CD4-positive, alpha-beta T cell treated with Interleukin-4 for 4 hours (primary cell): ENCODE data around the gene PTGES3L.

Source experiments
- DNase-seq: peaks from one replicate; pipeline ENCODE4 v3.0.0-alpha.2; 2020

The PTGES3L gene

GRCh38 chr17:42979511-42980273 lies at the start of gene PTGES3L:
Gene PTGES3L, minus strand, starts transcription at chr17:42980080. Its CDS starts 27 bp downstream, at chr17:42980053.
- DNase-seq, result peak; percentile 14

GRCh38 chr17:43028221-43028861 lies 48.5 kb upstream of the PTGES3L start:
- no peak for DNase-seq

GRCh38 chr17:43027091-43028032 lies 47.5 kb upstream of the PTGES3L start:
- DNase-seq, result no peak

- DNase-seq, result no peak
Observed at GRCh38 chr17:43026595-43026994, 46.7 kb upstream of the PTGES3L start.

GRCh38 chr17:43025766-43026537 lies 46.1 kb upstream of the PTGES3L start:
- DNase-seq, result no peak

GRCh38 chr17:43025290-43025657 lies 45.4 kb upstream of the PTGES3L start:
- no peak for DNase-seq

- peak; percentile 83 for DNase-seq
Observed at GRCh38 chr17:43024407-43025289, 44.8 kb upstream of the PTGES3L start, which contains the start of gene RND2. Gene RND2, plus strand, starts transcription at chr17:43025231. Its CDS starts 117 bp downstream, at chr17:43025348.

- DNase-seq, result peak; percentile 47
Observed at GRCh38 chr17:43021741-43022512, 42.0 kb upstream of the PTGES3L start, which contains the start of gene VAT1. Gene VAT1, minus strand, starts transcription at chr17:43022385. Its CDS starts 63 bp downstream, at chr17:43022322.

GRCh38 chr17:43020789-43021740 lies 41.2 kb upstream of the PTGES3L start:
- no peak for DNase-seq

- no peak for DNase-seq
Observed at GRCh38 chr17:43020030-43020621, 40.2 kb upstream of the PTGES3L start.

- no peak for DNase-seq
Observed at GRCh38 chr17:43019418-43019817, 39.5 kb upstream of the PTGES3L start.

GRCh38 chr17:43018932-43019331 lies 39.1 kb upstream of the PTGES3L start:
- no peak for DNase-seq

- peak; percentile 79 for DNase-seq
Observed at GRCh38 chr17:43018008-43018853, 38.4 kb upstream of the PTGES3L start.

GRCh38 chr17:43016216-43016615 lies 36.3 kb upstream of the PTGES3L start:
- no peak for DNase-seq

- DNase-seq, result no peak
Observed at GRCh38 chr17:43015579-43015978, 35.7 kb upstream of the PTGES3L start.

- no peak for DNase-seq
Observed at GRCh38 chr17:43014649-43015542, 35.0 kb upstream of the PTGES3L start.
